GM12865 (cell line): Measurements from ENCODE around the gene LAMP1.

Experiments used
- DNase-seq: peaks from one replicate; pipeline ENCODE4 v3.0.0; 2010; ENCODE audit warnings: low read depth
- H3K4me3 ChIP-seq: 2 replicates; pipeline ENCODE4 v1.5.1; 2011; ENCODE audit warnings: mild to moderate bottlenecking, low read depth, low read length, control low read depth
- CTCF ChIP-seq: IDR thresholded peaks from 2 replicates; pipeline ENCODE4 v1.5.1; 2011; ENCODE audit warnings: low read length, control low read depth, low read depth, inconsistent platforms; ENCODE audit not compliant: insufficient read depth; ENCODE audit errors: missing control alignments

The LAMP1 gene

DNA sequence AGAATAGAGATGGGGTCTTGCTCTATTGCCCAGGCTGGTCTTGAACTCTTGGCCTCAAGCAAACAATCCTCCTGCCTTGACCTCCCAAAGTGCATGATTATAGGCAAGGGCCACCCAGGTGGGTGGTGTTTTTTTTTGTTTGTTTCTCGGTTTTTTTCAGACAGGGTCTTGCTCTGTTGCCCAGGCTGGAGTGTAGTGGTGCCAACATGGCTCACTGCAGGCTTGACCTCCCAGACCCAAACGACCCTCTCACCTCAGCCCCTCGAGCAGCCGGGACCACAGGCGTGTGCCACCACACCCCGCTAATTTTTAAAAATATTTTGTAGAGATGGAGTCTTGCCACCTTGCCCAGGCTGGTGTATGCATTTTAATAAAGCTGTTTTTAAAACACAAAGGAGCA is 52.0 kb downstream of the LAMP1 start:
- no peak for DNase-seq
- TF ChIP-seq CTCF: no peak
- no peak overlapping the region for H3K4me3 ChIP-seq

GRCh38 chr13:113349491-113349890 is 52.5 kb downstream of the LAMP1 start:
- TF ChIP-seq CTCF: no peak
- no peak for DNase-seq
- H3K4me3 ChIP-seq: no peak overlapping the region

- no peak overlapping the region for H3K4me3 ChIP-seq
- TF ChIP-seq CTCF: no peak
- DNase-seq: no peak
Observed at GRCh38 chr13:113350065-113350937, 53.3 kb downstream of the LAMP1 start.

- DNase-seq: no peak
- no peak overlapping the region for H3K4me3 ChIP-seq
- no peak for TF ChIP-seq CTCF
Observed at GRCh38 chr13:113350938-113351335, 53.9 kb downstream of the LAMP1 start.

DNA sequence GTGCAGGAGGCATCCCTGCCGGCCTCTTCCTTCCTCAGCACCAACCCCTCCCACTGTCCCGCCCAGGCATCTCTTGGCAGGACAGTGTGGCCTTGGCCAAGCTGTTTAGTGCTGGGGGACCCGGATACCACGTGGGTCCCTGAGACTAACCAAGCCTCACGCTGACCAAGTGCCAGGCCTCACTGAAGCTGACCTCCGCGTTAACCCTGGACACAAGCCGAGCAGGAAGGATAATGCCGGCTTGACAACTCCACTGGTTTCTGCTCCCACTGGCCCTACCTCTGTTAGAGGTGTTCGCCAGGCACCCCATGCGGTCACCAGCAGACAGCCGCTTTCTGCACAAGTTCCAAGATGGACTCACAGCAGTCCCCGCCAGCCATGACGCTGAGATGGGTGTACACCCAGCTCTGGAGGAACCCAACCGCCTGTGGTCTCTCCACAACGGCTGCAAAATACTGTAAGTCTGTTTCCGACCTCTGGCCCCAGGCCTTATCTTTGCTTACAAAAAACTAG is 54.5 kb downstream of the LAMP1 start:
- H3K4me3 ChIP-seq: no peak overlapping the region
- no peak for DNase-seq
- TF ChIP-seq CTCF: no peak

DNA sequence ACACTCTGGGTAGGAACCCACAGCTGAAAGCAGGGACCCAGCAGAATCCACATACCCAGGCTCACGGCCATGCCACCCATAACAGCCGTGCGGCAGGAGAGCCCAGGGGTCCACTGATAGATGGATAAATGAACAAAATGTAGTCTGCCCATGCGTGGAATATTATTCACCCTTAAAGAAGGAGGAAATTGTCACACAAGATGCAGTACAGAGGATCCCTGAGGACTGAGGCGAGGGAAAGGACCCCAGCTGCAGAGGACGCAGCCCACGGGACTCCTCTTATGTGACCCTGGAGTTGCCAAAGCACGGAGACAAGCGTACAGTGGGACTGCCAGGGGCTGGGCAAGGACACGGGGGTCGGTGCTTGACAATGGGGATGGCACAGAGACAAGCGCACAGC is 56.2 kb downstream of the LAMP1 start:
- TF ChIP-seq CTCF: no peak

More for the DNA sequence above, 56.2 kb downstream of the LAMP1 start:
- no peak for DNase-seq
- no peak overlapping the region for H3K4me3 ChIP-seq
